Kidney capillary endothelial cell (primary cell): ENCODE measurements around the gene PREB.
A peak's percentile ranks its signal among the peaks of the same experiment; 100 is the strongest.

Source experiments
- DNase-seq: peaks from one replicate; pipeline ENCODE4 v3.0.0-alpha.2; 2018; ENCODE audit warnings: low spot score

The PREB gene

GRCh38 chr2:27152796-27153464, 18.5 kb upstream of the PREB start:
- peak; percentile 26 for DNase-seq

- no peak for DNase-seq
Measured at GRCh38 chr2:27152102-27152795, 17.8 kb upstream of the PREB start.

GRCh38 chr2:27150639-27151230, 16.3 kb upstream of the PREB start:
- DNase-seq: no peak

GRCh38 chr2:27149570-27150405, 15.4 kb upstream of the PREB start:
- DNase-seq: no peak

GRCh38 chr2:27148801-27149439, 14.5 kb upstream of the PREB start, which contains the start of gene TCF23:
TSS of gene TCF23 (plus strand) at chr2:27149004. CDS start at chr2:27149134, 130 bp downstream.
- no peak for DNase-seq

GRCh38 chr2:27147935-27148334, 13.5 kb upstream of the PREB start:
- no peak for DNase-seq

- no peak for DNase-seq
Measured at GRCh38 chr2:27145682-27146081, 11.2 kb upstream of the PREB start.

GRCh38 chr2:27143285-27143684, 8.8 kb upstream of the PREB start:
- no peak for DNase-seq

GRCh38 chr2:27139310-27139709, 4.9 kb upstream of the PREB start, which contains the start of gene PRR30:
TSS of gene PRR30 (minus strand) at chr2:27139410. CDS start at chr2:27138329, 1,081 bp downstream.
- no peak for DNase-seq

GRCh38 chr2:27138111-27138510, 3.7 kb upstream of the PREB start:
- no peak for DNase-seq

GRCh38 chr2:27137322-27137935, 3.0 kb upstream of the PREB start:
- DNase-seq: no peak

GRCh38 chr2:27136751-27137150, 2.3 kb upstream of the PREB start:
- DNase-seq: no peak

- no peak for DNase-seq
Measured at GRCh38 chr2:27135478-27135955, 1.1 kb upstream of the PREB start.

GRCh38 chr2:27134781-27135477, 493 bp upstream of the PREB start:
- no peak for DNase-seq

GRCh38 chr2:27133195-27133875, 1.1 kb downstream of the PREB start:
- DNase-seq: peak; percentile 31

GRCh38 chr2:27131429-27131828, 3.0 kb downstream of the PREB start:
- no peak for DNase-seq

- no peak for DNase-seq
Measured at GRCh38 chr2:27130396-27130795, 4.0 kb downstream of the PREB start.

GRCh38 chr2:27128668-27129571, 5.5 kb downstream of the PREB start:
- no peak for DNase-seq
